H1 (cell line): Measurements from ENCODE around the gene GPR101. TPM values are rescaled to one million over a fixed set of nuclear protein-coding genes. Genes with fewer than 3 reads are reported as not detected.

Source experiments
- CTCF ChIA-PET: fragments of 300-600 bp; sonication (Branson Sonifier 250); formaldehyde crosslinking; loops from one replicate; lab custom pipeline; 2021; ENCODE audit not compliant: partially characterized antibody; lab: Charles Lee
- POLR2A ChIA-PET: fragments of 300-600 bp; sonication (Branson Sonifier 250); formaldehyde crosslinking; loops from one replicate; lab custom pipeline; 2021; ENCODE audit warnings: inconsistent platforms; ENCODE audit not compliant: partially characterized antibody; lab: Charles Lee
- DNase-seq, 2 experiments: peaks; one replicate each; pipeline versions ENCODE4 v3.0.0 to v3.0.0-alpha.2; 2010 to 2022; ENCODE audit warnings: low spot score in 2 of 2, low read depth in 1 of 2, mixed read lengths in 1 of 2
- FAIRE-seq: peaks from 2 replicates; lab custom pipeline; 2011; peaks lifted over from hg19 to GRCh38; lab: Jason Lieb, UNC
- H2AFZ ChIP-seq: 2 replicates; pipeline ENCODE4 v1.8.1; 2012; ENCODE audit warnings: low read length, inconsistent platforms
- H2AK5ac ChIP-seq: 2 replicates; pipeline ENCODE4 v1.6.1; 2013; ENCODE audit warnings: low read depth, low read length
- H2BK120ac ChIP-seq: replicated peaks from 2 replicates; pipeline ENCODE3; 2013; ENCODE audit warnings: low read depth, low read length, inconsistent platforms
- H2BK12ac ChIP-seq: 2 replicates; pipeline ENCODE4 v1.6.1; 2013; ENCODE audit warnings: low read depth, low read length
- H2BK15ac ChIP-seq: 2 replicates; pipeline ENCODE4 v1.6.1; 2013; ENCODE audit warnings: low read length
- H2BK20ac ChIP-seq: 2 replicates; pipeline ENCODE4 v1.6.1; 2013; ENCODE audit warnings: low read length
- H2BK5ac ChIP-seq: 2 replicates; pipeline ENCODE4 v1.6.1; 2013; ENCODE audit warnings: low read depth, low read length
- H3K14ac ChIP-seq: 2 replicates; pipeline ENCODE4 v1.6.1; 2013; ENCODE audit warnings: inconsistent platforms; ENCODE audit not compliant: insufficient read length
- H3K18ac ChIP-seq: 2 replicates; pipeline ENCODE4 v1.6.1; 2013; ENCODE audit warnings: low read length; ENCODE audit errors: extremely low read depth
- H3K23ac ChIP-seq: 2 replicates; pipeline ENCODE4 v1.6.1; 2013; ENCODE audit warnings: inconsistent platforms; ENCODE audit not compliant: insufficient read length
- H3K23me2 ChIP-seq: 2 replicates; pipeline ENCODE4 v1.6.1; 2013; ENCODE audit warnings: low read depth, low read length
- H3K27ac ChIP-seq: 2 replicates; pipeline ENCODE4 v1.6.1; 2011; ENCODE audit warnings: low read depth, low read length, inconsistent platforms
- H3K27me3 ChIP-seq, 4 experiments: replicated peaks in 1 of 4; 1 replicate in 1 of 4; 2 replicates in 3 of 4; pipeline versions ENCODE4 v1.6.1 to v1.8.1; 2011 to 2013; ENCODE audit warnings: low read length in 3 of 4, mild to moderate bottlenecking in 3 of 4, inconsistent platforms in 2 of 4, mixed read lengths in 2 of 4, moderate library complexity in 1 of 4; ENCODE audit not compliant: control insufficient read depth in 3 of 4, insufficient read depth in 3 of 4; ENCODE audit errors: extremely low read depth in 1 of 4
- H3K36me3 ChIP-seq, 4 experiments: 2 replicates each; pipeline versions ENCODE4 v1.6.1 to v1.8.1; 2011 to 2013; ENCODE audit warnings: mild to moderate bottlenecking in 4 of 4, low read length in 3 of 4, moderate library complexity in 2 of 4, control low read depth in 1 of 4, inconsistent platforms in 1 of 4; ENCODE audit not compliant: insufficient read depth in 4 of 4, control insufficient read depth in 2 of 4
- H3K4ac ChIP-seq: replicated peaks from 2 replicates; pipeline ENCODE3; 2013; ENCODE audit warnings: low read length, low read depth, mixed read lengths, inconsistent platforms; ENCODE audit not compliant: insufficient read length
- H3K4me1 ChIP-seq, 4 experiments: replicated peaks in 1 of 4; 1 replicate in 1 of 4; 2 replicates in 3 of 4; pipeline versions ENCODE4 v1.6.1 to v1.8.1; 2011 to 2013; ENCODE audit warnings: low read length in 3 of 4, inconsistent platforms in 2 of 4, mixed read lengths in 1 of 4; ENCODE audit not compliant: insufficient read depth in 4 of 4, control insufficient read depth in 3 of 4
- H3K4me2 ChIP-seq, 2 experiments: 2 replicates each; pipeline versions ENCODE4 v1.6.1 to v1.8.1; 2011 to 2013; ENCODE audit warnings: low read depth in 2 of 2, low read length in 2 of 2, control low read depth in 1 of 2, inconsistent platforms in 1 of 2, mild to moderate bottlenecking in 1 of 2; ENCODE audit not compliant: insufficient read depth in 1 of 2
- H3K4me3 ChIP-seq, 4 experiments: fragments of 200-600, 300-600 bp in 1 of 4; sonication (generic), shearing (Covaris generic), sonication (Bioruptor Twin) in 1 of 4; 2 replicates each; pipeline versions ENCODE4 v1.5.1 to v1.8.1; 2011 to 2016; ENCODE audit warnings: low read length in 4 of 4, low read depth in 3 of 4, control low read depth in 2 of 4, inconsistent platforms in 2 of 4, mild to moderate bottlenecking in 2 of 4, mixed read lengths in 1 of 4, moderate library complexity in 1 of 4; ENCODE audit not compliant: insufficient read depth in 2 of 4; ENCODE audit errors: extremely low read depth in 1 of 4
- H3K56ac ChIP-seq: replicated peaks from 2 replicates; pipeline ENCODE3; 2013; ENCODE audit warnings: low read depth, mild to moderate bottlenecking, mixed read lengths, low read length, inconsistent platforms; ENCODE audit not compliant: insufficient read length
- H3K79me1 ChIP-seq: 2 replicates; pipeline ENCODE4 v1.6.1; 2013; ENCODE audit warnings: low read depth, low read length, control low read depth
- H3K79me2 ChIP-seq, 2 experiments: 2 replicates each; pipeline versions ENCODE4 v1.6.1 to v1.8.1; 2012 to 2013; ENCODE audit warnings: low read length in 2 of 2, mild to moderate bottlenecking in 2 of 2, inconsistent platforms in 1 of 2; ENCODE audit not compliant: insufficient read depth in 2 of 2, control insufficient read depth in 1 of 2
- H3K9ac ChIP-seq, 4 experiments: replicated peaks in 1 of 4; 1 replicate in 1 of 4; 2 replicates in 3 of 4; pipeline versions ENCODE4 v1.6.1 to v1.8.1; 2011 to 2013; ENCODE audit warnings: low read depth in 3 of 4, low read length in 3 of 4, control low read depth in 2 of 4, mild to moderate bottlenecking in 2 of 4, moderate library complexity in 2 of 4, inconsistent platforms in 1 of 4; ENCODE audit errors: extremely low read depth in 1 of 4
- H3K9me3 ChIP-seq, 2 experiments: 2 replicates each; pipeline versions ENCODE4 v1.6.1 to v1.8.1; 2012 to 2013; ENCODE audit warnings: mild to moderate bottlenecking in 2 of 2, moderate library complexity in 2 of 2, control low read depth in 1 of 2, inconsistent platforms in 1 of 2, low read depth in 1 of 2, low read length in 1 of 2, mixed read lengths in 1 of 2; ENCODE audit not compliant: insufficient read depth in 2 of 2
- H4K20me1 ChIP-seq, 2 experiments: replicated peaks in 1 of 2; 2 replicates each; pipeline versions ENCODE3 to v1.8.1; 2011 to 2013; ENCODE audit warnings: inconsistent platforms in 2 of 2, low read length in 2 of 2, mild to moderate bottlenecking in 1 of 2; ENCODE audit not compliant: insufficient read depth in 2 of 2, control insufficient read depth in 1 of 2
- H4K5ac ChIP-seq: 2 replicates; pipeline ENCODE4 v1.6.1; 2013; ENCODE audit warnings: low read length, low read depth, mixed read lengths, inconsistent platforms; ENCODE audit not compliant: insufficient read length
- H4K8ac ChIP-seq: 2 replicates; pipeline ENCODE4 v1.8.0; 2013; ENCODE audit warnings: mild to moderate bottlenecking, moderate library complexity, low read length, inconsistent platforms; ENCODE audit not compliant: insufficient read depth; ENCODE audit errors: extremely low read depth
- H4K91ac ChIP-seq: replicated peaks from 2 replicates; pipeline ENCODE3; 2013; ENCODE audit warnings: low read length, mixed read lengths, inconsistent platforms; ENCODE audit not compliant: insufficient read length
- EZH2 ChIP-seq: fragments of 200-600 bp; sonication (generic); IDR thresholded peaks from 2 replicates; pipeline ENCODE4 v1.7.1; 2012; ENCODE audit warnings: low read depth, mild to moderate bottlenecking, moderate library complexity, low read length, inconsistent platforms; ENCODE audit not compliant: severe bottlenecking
- SUZ12 ChIP-seq: fragments of 200-600 bp; sonication (generic); IDR thresholded peaks from 2 replicates; pipeline ENCODE4 v1.6.1; 2012; ENCODE audit warnings: mild to moderate bottlenecking, inconsistent platforms, low read length, moderate library complexity, mixed read lengths
- USF2 ChIP-seq: IDR thresholded peaks from 2 replicates; pipeline ENCODE4 v1.6.1; 2011; ENCODE audit warnings: low read length, improper control_type of control experiment
- WGBS, 2 experiments: shearing (Covaris generic) in 1 of 2; methylation state at CpG; one replicate each; pipeline versions ENCODE4 v1.1.6 to v1.1.7; 2013 to 2015; ENCODE audit warnings: low lambda C conversion rate in 2 of 2, mixed read lengths in 2 of 2, inconsistent platforms in 1 of 2, low coverage in 1 of 2, missing lambda C conversion rate in 1 of 2; ENCODE audit not compliant: insufficient replicate concordance in 2 of 2, insufficient coverage in 1 of 2, insufficient read length in 1 of 2; ENCODE audit errors: extremely low coverage in 1 of 2, missing lambda C conversion rate in 1 of 2; 5-methylcytosine and 5-hydroxymethylcytosine counted together
- polyA plus RNA-seq, 7 experiments: library from polyadenylated mRNA; depleted of rRNA in 3 of 7; stranded (reverse) in 5 of 7; unstranded in 2 of 7; fragments of >200 nt in 5 of 7; fragments of 200-250 nt in 2 of 7; gene quantifications; 1 replicate in 5 of 7; 2 replicates in 1 of 7; 4 replicates in 1 of 7; pipeline versions ENCODE4 v1.2.1 to v1.2.3, GENCODE V29; 2011 to 2013; ENCODE audit warnings: missing spikeins in 2 of 7, mixed read lengths in 2 of 7
- total RNA-seq: library from RNA; stranded (reverse); fragmentation: NEBNext Ultra II Directional; extraction: Animal tissue kit (Norgen Biotek cat#: 25700); gene quantifications from 2 replicates; pipeline ENCODE4 v1.2.1, GENCODE V29; 2021

GPR101 gene
- total and polyA plus RNA-seq, 2 of the 8 experiments (the other 6 are each of a cell fraction or from before 2014, with no cell fraction given) = not detected

DNA sequence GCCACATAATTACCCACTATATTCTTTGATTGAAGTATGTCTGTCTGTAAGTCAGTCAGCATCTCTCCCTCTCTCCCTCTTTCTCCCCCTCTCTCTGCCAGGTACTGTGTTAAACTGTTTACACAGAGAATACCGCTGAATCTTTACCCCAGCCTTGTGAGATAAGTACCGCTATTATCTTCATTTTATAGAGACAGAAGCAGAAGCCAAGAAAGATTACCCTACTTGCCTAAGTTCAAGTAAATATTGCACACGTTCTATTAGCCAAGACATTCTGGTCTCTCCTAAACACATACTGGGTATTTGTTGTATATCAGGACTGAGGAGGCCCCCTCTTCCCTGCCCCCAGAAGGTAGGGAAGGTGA is 695 bp upstream of the GPR101 start:
- TF ChIP-seq SUZ12 (0 out of 2 replicates have a peak, but pooled peaks have one; percentile 5), EZH2 (peak; percentile 0), USF2 (no peak)
- TF ChIP-seq, all 59 proteins: peak for 2
- no peak overlapping the region for H2BK120ac ChIP-seq
- FAIRE-seq = no peak
- no peak overlapping the region for H2BK20ac ChIP-seq
- no peak overlapping the region for H3K27ac ChIP-seq
- no peak overlapping the region for H3K9ac ChIP-seq
- no peak overlapping the region for H3K14ac ChIP-seq
- ChIA-PET POLR2A (no interaction called here), CTCF (interaction anchor here (1.5 to 1.7 kb wide), 2 partner anchors 18 to 21 kb away, joined by 5 to 9 read pairs; no protein-coding TSS in a partner anchor)
- H3K56ac ChIP-seq = no peak overlapping the region
- H3K23ac ChIP-seq = no peak overlapping the region
- peaks cover 1 to 10% (median 5%) of the 10 kb centered on the region in 4 experiments; a peak in 5 of 7 replicates for H3K4me1 ChIP-seq
- DNase-seq = no peak
- H2BK15ac ChIP-seq = no peak overlapping the region
- H3K23me2 ChIP-seq = peaks cover 8% of the 10 kb centered on the region; the same call in 1 of the 2 replicates
- no peaks in the 10 kb centered on the region for H3K79me2 ChIP-seq
- H3K4ac ChIP-seq = no peak overlapping the region
- 17% methylated on average over 3 of the region's 3 CpGs; no CpG with 5 or more reads in 1 of the 2 experiments for WGBS, 2 experiments
- peak overlapping the region; percentile 61 to 93; a peak in 1 of 4 replicates for H3K4me2 ChIP-seq
- H4K8ac ChIP-seq = no peak overlapping the region
- H3K9me3 ChIP-seq = no peaks in the 10 kb centered on the region
- H3K79me1 ChIP-seq = no peaks in the 10 kb centered on the region
- H4K5ac ChIP-seq = no peak overlapping the region
- H2BK12ac ChIP-seq = no peak overlapping the region
- H4K91ac ChIP-seq = no peak overlapping the region
- no peak overlapping the region for H2AK5ac ChIP-seq
- peaks cover 0 to 7% of the 10 kb centered on the region in 2 experiments for H4K20me1 ChIP-seq
- H3K18ac ChIP-seq = no peak overlapping the region
- peaks cover 49 to 72% (median 61%) of the 10 kb centered on the region in 4 experiments for H3K27me3 ChIP-seq
- H3K36me3 ChIP-seq = peaks cover 0 to 2% (median 0%) of the 10 kb centered on the region in 4 experiments; a peak in 1 of 8 replicates
- H2BK5ac ChIP-seq = no peak overlapping the region
- peak overlapping the region in 1 of 4 experiments; percentile 53; a peak in 1 of 8 replicates for H3K4me3 ChIP-seq
- H2AFZ ChIP-seq = no peak overlapping the region
